ENCODE measurements around the gene PRKCH. TPM values are rescaled to one million over a fixed set of nuclear protein-coding genes. Genes with fewer than 3 reads are reported as not detected.
A peak's percentile ranks its signal among the peaks of the same experiment; 100 is the strongest.

The PRKCH gene
- total and polyA plus RNA-seq, 2 of the 13 experiments (the other 11 are each of a cell fraction or from before 2014, with no cell fraction given), result 0.48 to 1.3 TPM

GRCh38 chr14:61568572-61569011 is 247.2 kb downstream of the PRKCH start:
- Histone ChIP-seq H4K20me1 (ENCODE audit: insufficient read depth, low read length) (no peaks in the 10 kb centered on the region), H3K27me3 (ENCODE audit: control insufficient read depth in 1 of 2, insufficient read depth in 2 of 2, low read length in 2 of 2) (no peaks in the 10 kb centered on the region), H2AFZ (ENCODE audit: low read length) (peak overlapping the region; percentile 2), H3K27ac (ENCODE audit: extremely low read length, insufficient read depth, low read length) (no peak overlapping the region), H3K4me3 (replicated peaks in 1 of 3; ENCODE audit: insufficient read depth in 1 of 3, low read depth in 2 of 3, low read length in 3 of 3) (no peak overlapping the region), H3K4me2 (ENCODE audit: low read depth, low read length) (no peak overlapping the region), H3K36me3 (replicated peaks in 1 of 2; ENCODE audit: control insufficient read depth in 1 of 2, insufficient read depth in 2 of 2, low read length in 2 of 2) (no peaks in the 10 kb centered on the region), H3K79me2 (ENCODE audit: insufficient read depth, low read length) (no peaks in the 10 kb centered on the region), H3K9me3 (ENCODE audit: low read length) (no peaks in the 10 kb centered on the region), H3K9ac (ENCODE audit: insufficient read depth, low read depth, low read length) (no peak overlapping the region), H3K4me1 (ENCODE audit: insufficient read depth, low read length) (peaks cover 78% of the 10 kb centered on the region)
- CTCF ChIA-PET (ENCODE audit: low intra/inter-chr PET ratio, low total read pairs), result no interaction called here
- TF ChIP-seq GPBP1L1 (CRISPR knock-in tag; IDR thresholded peaks at IDR 0.05), result no peak
- no peak for TF ChIP-seq HMG20B (CRISPR knock-in tag; conservative IDR thresholded peaks at IDR 0.05)
- no peak for TF ChIP-seq BCL6 (CRISPR knock-in tag; IDR thresholded peaks at IDR 0.05)
- BruUV-seq (replicated peaks), result no TSS peak
- FAIRE-seq (no peak), DNase-seq (ENCODE audit: low spot score) (no peak), ATAC-seq (no peak)
- 100% methylated on average over 1 of the region's 34 CpGs for WGBS (ENCODE audit: low lambda C conversion rate)
- intact Hi-C loops (cut with micrococcal nuclease; ENCODE audit: unreplicated experiment) (no loop called here), in situ Hi-C loops (cut with HindIII; ENCODE audit: extremely low pct_ligation_motif_present, low pct_unique_long_range_greater_than_20kb) (no loop called here)
- POLR2A ChIA-PET, result interaction anchor here (3.2 kb wide), 1 partner anchor 9 kb away, joined by 17 read pairs; no protein-coding TSS in a partner anchor

- no peaks in the 10 kb centered on the region for H4K20me1 ChIP-seq (ENCODE audit: insufficient read depth, low read length)
- CTCF ChIA-PET (ENCODE audit: low intra/inter-chr PET ratio, low total read pairs), result no interaction called here
- in situ Hi-C loops (cut with HindIII; ENCODE audit: extremely low pct_ligation_motif_present, low pct_unique_long_range_greater_than_20kb) (no loop called here), intact Hi-C loops (cut with micrococcal nuclease; ENCODE audit: unreplicated experiment) (no loop called here)
- no peaks in the 10 kb centered on the region for H3K36me3 ChIP-seq (replicated peaks in 1 of 2; ENCODE audit: control insufficient read depth in 1 of 2, insufficient read depth in 2 of 2, low read length in 2 of 2)
- no peaks in the 10 kb centered on the region for H3K9me3 ChIP-seq (ENCODE audit: low read length)
- no peak for ATAC-seq
- DNase-seq (ENCODE audit: low spot score), result no peak
- no peak for FAIRE-seq
- TF ChIP-seq ZSCAN21 (CRISPR knock-in tag; IDR thresholded peaks at IDR 0.05; ENCODE audit: borderline replicate concordance) (no peak), MBNL3 (CRISPR knock-in tag; conservative IDR thresholded peaks at IDR 0.05) (no peak), THYN1 (CRISPR knock-in tag; IDR thresholded peaks at IDR 0.05; ENCODE audit: borderline replicate concordance, low read depth) (no peak)
- no peak overlapping the region for H3K9ac ChIP-seq (ENCODE audit: insufficient read depth, low read depth, low read length)
- peak overlapping the region; percentile 2 for H2AFZ ChIP-seq (ENCODE audit: low read length)
- H3K4me2 ChIP-seq (ENCODE audit: low read depth, low read length), result 0 out of 2 replicates have a peak overlapping the region, but pooled peaks have one; percentile 38
- no peak overlapping the region for H3K27ac ChIP-seq (ENCODE audit: extremely low read length, insufficient read depth, low read length)
- H3K4me1 ChIP-seq (ENCODE audit: insufficient read depth, low read length), result peaks cover 78% of the 10 kb centered on the region
- POLR2A ChIA-PET, result interaction anchor here (1.8 to 3.2 kb wide), 3 partner anchors 8 to 12 kb away, joined by 6 to 17 read pairs (median 11); no protein-coding TSS in a partner anchor
- H3K79me2 ChIP-seq (ENCODE audit: insufficient read depth, low read length), result no peaks in the 10 kb centered on the region
- no peak overlapping the region for H3K4me3 ChIP-seq (replicated peaks in 1 of 3; ENCODE audit: insufficient read depth in 1 of 3, low read depth in 2 of 3, low read length in 3 of 3)
- H3K27me3 ChIP-seq (ENCODE audit: control insufficient read depth in 1 of 2, insufficient read depth in 2 of 2, low read length in 2 of 2), result no peaks in the 10 kb centered on the region
- no TSS peak for BruUV-seq (replicated peaks)
- WGBS (ENCODE audit: low lambda C conversion rate), result 66% methylated on average over 1 of the region's 1 CpG
Observed at GRCh38 chr14:61569308-61569707, 247.9 kb downstream of the PRKCH start.
